NCI-H774 (cell line): Measurements from ENCODE around the gene SPTLC2.

Experiments
- DNase-seq: peaks from one replicate; lab custom pipeline; 2025; lab: John Stamatoyannopoulos, UW

Gene SPTLC2

DNA sequence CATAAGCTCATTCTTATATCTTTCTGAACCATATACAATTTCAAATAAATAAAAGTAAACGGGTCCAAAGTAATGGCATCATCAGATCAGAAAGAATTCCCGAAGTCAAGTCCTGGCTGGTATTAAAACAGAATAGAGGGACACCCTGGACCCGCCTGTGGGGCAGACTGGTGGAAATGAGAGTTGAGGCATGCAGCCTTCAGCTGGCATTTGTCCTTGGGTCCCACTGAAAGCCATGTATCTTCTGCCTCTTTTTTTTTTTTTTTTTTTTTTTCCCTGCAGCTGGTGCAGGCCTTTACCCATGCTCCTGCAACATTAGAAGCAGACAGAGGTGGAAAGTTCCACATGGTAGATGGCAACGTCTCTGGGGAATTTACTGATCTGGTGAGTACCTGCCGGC, 148.6 kb downstream of the SPTLC2 start:
- no peak for DNase-seq

DNA sequence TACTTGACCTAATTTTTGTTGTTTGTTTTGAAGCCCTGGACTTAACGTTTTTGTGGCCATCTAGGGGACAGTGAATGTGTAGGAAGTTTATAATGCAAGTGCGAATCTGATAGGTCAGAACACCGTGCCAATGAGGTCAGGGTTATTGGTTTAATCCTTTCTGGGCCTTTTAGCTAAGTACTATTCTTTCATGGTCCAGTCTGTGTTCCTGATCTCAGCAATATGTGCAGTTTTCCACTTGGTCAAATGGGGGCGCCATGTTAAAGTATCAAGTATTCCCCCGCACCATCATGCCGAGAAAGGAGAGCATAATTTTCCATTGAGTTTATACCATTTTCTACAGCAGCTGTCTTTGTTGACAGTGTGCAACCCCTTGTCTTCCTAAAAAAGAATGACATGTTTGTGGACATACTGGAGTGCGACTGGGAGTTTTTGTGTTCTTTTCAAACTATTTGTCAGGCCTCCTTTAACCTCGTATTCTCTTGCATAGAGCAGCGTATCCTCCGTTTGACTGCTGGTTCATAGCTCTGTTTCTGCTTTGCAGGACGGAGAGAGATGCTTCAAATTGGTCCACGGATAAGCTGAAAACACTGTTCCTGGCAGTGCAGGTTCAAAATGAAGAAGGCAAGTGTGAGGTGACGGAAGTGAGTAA, 157.2 kb downstream of the SPTLC2 start:
- DNase-seq = peak; percentile 14

DNA sequence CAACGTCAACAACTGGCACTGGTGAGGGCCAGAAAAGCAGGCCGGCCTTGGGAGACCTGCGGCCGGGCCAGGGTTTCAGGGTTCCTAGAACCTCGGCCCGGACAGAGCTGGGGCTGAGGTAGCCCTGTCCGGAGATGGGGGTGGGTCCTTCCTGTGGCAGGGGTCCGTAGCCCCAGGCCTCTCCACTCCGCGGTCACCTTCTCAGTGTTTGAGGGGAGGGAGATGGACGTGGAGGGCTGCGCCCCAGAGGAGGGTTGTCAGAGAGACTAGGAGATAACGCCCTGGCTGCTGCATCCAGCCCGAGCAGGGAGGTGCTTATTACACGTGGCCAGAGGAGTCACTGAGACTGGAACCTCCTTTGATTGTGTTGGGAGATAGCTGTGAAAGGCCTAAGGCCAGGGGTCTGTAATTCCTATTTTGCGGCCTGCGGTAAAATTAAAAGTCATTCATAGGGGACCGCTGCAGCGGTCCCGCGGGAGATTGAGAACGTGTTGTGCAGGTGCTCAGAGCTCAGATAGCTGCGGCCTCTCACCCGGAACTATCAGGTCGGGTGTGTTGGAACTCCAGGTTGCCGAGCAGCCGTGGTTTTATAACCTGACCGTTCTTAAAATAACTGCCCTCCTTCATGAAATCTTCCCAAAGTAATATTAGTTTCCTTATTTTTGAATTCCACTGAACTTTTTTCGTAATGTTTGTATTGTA, 158.0 kb downstream of the SPTLC2 start:
- no peak for DNase-seq

DNA sequence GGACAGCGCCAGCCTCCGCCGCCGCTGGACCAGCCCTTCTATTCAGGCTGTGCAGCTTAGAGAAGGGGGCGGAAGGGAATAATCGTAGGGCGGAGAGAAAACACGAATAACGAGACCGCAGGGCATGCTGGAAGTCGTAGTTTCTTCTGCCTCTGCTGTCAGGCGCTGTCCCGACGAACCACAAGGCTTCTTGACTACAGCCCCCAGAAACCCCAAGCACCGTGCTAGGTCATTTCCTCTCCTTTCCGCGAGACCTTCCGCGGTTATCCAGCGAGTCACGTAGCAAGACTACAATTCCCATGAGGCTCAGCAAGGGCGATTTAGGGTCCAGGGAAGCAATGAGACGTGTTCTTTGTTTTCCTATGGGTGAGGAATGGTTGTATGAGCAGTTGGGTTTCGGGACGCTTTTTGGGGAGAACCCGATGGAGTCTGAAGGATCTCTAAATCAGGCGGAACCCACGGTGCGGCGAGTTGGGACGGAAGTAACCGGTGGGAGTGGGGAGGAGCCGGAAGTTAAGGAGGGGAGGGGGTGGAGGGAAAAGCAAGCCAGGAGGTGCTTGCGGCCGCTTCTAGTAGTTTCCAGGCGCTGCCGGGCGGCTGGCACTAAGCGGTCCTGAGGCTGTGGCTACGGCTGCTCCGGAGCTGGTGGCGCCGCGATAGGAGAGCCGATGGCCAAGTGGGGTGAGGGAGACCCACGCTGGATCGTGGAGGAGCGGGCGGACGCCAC, 158.8 kb downstream of the SPTLC2 start, which contains the start of the genes AHSA1 and VIPAS39:
Gene AHSA1, plus strand, starts transcription at position 572 of the 727 bp plus-strand sequence. Its CDS starts 97 bp downstream, at position 669.
Gene VIPAS39, minus strand, starts transcription at position 80 of the 727 bp plus-strand sequence. CDS start 3,499 bp downstream, outside the sequence.
- peak; percentile 90 for DNase-seq

DNA sequence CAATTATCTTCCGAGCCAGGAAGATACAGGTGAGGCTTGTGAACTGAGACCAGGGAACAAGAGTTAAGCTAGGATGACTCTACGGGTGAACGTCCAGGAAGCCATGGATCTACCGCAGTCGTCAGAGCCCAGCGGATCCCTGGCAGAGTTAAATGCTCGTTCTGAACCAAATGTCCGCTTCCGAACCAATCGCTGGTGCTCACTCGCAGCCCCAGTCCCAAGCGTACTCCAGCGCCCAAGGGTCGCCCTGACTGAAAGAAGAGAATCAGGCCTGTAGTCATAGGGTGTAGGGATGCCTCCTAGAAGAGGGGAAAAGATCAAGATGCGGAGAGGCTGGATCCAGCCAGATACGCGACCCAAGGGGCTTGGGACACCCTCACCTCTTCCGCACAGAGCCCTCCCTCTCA, 159.3 kb downstream of the SPTLC2 start:
- DNase-seq = no peak
